Activated CD4-positive, alpha-beta T cell treated with anti-CD3 and anti-CD28 coated beads for 24 hours (primary cell): ENCODE measurements around the gene GOT2.
A peak's percentile ranks its signal among the peaks of the same experiment; 100 is the strongest.
"Not testable (repeated sequence)": the region's sequence is repeated elsewhere in the genome, so short reads cannot be mapped to it uniquely, and the experiment has no call there.

ENCODE experiments used
- DNase-seq, 2 donors: peaks; one replicate each; pipeline ENCODE4 v3.0.0-alpha.2; 2020; ENCODE audit warnings: low read depth in 2 of 2

Gene GOT2

DNA sequence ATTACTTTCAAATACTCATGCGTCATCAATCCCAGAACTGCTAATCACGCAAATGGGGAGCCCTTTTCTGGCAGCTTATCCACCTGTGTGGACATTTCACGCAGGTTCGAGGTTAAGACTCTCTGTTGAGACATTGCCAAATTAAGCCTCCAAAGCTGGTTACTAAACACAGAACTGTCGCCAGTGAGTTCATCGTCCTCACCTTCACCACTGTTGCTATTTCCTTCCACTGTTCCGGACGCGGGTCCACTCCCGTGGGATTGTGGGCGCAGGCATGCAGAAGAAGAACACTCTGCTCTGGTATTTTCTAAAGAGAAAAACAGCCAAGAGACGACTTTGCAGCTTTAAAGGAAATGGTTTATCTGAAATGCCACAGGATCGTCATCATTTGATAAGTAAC, 16.1 kb downstream of the GOT2 start:
- no peak for DNase-seq

DNA sequence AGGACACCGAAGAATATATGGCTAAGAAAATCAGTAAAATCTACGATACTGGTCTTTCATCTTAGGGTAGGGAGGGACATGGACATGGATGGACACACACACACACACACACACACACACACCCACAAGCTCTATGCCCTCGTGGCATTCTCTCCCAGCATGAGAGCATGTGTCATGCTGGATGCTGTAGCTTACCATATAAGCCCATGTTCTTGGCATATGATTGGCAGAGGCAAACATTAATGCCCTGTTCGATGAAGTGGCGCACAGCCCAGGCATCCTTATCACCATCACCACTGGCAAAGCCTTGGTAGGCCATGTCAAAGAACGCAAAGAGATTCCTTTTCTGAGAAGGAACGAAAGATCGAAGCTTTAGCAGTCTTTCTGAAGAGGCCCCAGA, 17.6 kb downstream of the GOT2 start:
- DNase-seq, result no peak

DNA sequence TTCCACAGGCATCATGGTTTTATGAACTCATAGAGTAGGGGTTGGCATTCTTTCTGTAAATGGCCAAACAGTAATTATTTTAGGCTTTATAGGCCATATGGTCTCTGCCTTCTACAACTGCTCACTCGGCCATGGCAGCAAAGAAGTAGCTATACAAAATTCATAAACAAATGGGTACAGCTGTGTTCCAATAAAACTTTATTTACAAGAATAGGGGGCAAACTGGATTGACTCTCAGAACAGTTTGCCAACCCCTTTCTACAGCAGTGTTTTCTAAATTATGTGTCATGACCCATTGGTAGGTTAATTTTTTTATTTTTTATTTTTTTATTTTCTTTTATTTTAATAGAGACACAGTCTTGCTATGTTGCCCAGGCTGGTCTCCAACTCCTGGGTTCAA, 20.4 kb downstream of the GOT2 start:
- DNase-seq, result no peak

DNA sequence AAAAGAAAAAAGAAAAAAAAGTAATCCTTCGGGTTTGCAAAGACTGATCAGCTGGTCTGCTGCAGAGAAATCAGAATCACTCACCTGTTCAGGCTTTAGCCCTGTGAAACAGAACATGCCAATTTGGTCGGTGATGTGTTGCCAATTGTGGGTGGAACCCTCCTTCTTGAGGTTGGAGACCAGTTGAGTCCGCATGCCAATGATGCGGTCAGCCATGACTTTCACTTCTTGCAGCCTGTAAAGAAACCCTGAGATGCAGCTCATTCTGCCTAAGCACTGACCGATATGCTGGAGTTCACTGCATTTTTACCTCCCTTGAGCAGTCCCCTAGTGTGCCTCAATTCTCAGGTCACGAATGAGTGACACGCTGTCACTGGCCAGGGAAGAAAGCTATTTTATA, 24.8 kb downstream of the GOT2 start:
- no peak for DNase-seq

DNA sequence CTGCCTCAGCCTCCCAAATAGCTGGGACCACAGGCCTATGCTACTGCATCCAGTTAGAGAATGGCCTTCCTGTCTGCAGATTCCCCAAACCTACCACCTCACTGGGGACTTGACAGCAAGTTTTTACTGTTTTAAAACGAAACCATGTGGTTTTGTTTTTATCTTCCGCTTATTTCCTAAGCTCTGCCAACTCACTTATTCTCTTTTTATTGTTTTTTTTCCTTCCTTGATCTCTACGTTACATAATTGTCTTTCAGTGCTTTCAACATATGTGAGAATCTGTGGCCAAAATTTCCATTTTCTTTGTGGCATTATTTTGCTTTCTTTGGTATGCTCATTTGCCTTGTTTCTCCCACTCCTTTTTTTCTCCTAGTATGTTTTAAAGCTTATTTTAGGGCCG, 35.0 kb downstream of the GOT2 start:
- no peak for DNase-seq

DNA sequence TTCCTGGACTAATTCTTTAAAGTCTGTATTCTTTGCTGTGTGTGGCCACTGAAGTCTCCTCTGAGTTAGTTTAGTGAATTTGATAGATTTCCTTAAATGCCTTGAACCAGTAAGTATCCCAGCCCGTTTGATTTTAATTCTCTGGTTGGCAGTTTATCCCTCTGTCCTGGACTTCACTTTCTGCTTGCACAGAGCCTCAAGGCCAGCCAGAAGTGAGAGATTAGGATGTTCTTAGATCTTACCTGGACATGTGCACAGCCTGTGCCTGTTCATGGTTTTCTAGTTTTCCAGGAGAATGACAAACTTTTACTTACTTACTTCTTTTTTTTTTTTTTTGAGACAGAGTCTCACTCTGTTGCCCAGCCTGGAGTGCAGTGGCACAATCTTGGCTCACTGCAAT, 38.7 kb downstream of the GOT2 start:
- no peak for DNase-seq

DNA sequence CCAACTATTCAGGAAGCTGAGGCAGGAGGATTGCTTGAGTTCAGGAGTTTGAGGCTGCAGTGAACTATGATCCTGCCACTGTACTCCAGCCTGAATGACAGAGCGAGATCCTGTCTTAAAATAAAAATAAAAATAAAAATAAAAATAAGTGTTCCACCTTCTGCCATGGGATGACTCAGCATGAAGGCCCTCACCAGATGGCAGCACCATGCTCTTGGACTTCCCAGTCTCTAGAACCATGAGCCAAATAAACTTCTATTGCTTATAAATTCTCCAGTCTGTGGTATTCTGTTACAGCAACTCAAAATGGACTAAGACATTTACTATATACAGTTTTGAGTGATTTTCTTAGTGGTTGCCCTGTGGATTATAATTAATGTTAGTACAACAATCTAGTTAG, 41.7 kb downstream of the GOT2 start:
- DNase-seq, result no peak

DNA sequence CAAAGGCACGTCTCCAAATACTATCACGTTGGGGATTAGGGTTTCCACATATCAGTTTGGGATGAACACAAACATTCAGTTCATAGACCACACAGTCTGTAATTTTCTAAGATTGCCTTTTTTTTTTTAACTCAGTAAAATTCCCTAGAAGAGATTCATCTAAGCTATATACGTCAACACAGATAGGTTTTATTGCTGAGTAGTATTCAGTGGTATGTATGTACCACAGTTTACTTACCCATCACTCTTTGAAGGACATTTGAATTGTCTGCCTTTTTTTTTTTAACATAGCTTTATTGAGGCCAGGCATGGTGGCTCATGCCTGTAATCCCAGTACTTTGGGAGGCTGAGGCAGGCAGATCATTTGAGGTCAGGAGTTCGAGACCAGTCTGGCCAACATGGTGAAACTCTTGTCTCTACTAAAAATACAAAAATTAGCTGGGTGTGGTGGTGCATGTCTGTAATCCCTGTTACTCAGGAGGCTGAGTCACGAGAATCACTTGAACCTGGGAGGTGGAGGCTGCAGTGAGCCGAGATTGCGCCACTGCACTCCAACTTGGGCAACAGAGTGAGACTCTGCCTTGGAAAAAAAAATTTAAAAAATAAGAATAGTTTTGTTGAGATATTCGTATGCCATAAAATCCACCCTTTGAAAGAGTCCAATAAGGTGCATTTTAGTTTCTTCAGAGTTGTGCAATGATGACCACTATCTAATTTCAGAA, 47.0 kb downstream of the GOT2 start:
- not testable (repeated sequence) for DNase-seq

DNA sequence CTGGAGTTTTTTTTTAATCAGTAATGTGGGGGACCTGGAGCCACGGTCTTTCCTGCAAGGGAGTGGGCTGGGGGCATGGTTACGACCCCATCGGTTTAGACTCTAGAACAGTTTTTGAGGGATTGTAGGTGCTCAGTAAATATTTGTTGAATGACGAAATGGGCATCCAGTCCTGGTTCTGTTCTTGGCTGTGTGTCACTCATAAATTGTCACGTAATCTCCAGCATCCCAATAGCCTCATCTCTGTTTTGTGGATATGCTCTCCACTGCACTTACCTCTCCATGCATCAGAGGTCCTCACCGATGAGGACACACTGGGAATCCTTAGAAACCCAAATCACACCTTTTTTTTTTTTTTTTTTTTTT, 49.0 kb downstream of the GOT2 start:
- DNase-seq, result no peak

DNA sequence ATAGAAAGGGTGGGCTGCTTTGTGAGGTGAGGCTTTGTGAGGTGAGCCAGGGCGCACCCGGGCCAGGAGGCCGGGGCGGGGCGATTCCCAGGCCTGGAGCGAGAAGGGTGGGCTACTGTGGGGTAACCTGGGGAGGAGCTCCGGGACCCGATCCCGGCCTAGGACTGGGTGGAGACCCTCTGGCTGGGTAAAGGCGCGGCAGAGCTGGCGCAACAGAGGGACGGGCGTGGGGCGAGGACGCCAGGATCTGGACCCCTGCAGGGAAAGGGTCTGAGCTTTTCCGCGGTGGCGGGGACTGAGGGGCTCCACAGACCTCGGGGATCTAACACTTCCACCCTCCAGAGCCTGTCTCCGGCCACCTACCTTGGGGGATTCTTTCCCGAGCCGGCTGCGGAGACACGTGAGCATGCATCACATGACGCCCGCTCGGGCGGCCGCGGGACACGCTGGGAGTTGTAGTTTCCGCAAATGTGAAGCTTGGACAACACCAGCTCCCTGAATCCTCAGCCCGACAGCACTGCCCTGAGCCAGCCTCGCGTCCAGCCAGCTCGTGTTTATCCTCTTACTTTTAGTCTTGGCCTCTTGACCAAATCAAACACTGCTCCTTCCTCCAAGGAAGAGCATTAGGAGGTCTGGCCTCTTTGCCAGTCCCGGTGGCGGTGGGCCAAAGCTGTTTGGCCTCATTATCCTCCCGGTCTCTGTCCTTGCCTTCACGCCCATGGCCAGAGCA, 49.6 kb downstream of the GOT2 start, which contains the start of gene SLC38A7:
Gene SLC38A7 (minus strand): TSS at position 417 of the 730 bp plus-strand sequence. CDS start 4,644 bp downstream, outside the sequence.
- peak; percentile 56 to 67 for DNase-seq

DNA sequence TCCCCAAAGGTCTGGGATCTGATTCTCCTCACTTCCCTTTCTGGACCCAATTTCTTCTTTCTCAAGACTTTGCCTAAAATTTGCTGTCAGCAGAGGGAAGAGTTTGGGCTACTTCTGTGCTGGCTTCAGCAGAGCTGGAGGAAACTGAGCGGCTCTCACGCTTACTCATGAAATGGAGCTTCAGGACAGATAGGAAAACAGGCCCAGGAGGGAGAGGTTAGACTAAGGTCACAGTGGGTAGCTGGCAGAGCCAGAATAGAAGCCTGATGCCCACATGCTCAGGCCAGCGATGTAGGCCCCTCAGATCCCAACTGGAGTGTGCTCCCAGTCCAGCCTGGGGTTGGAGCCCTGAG, 50.1 kb downstream of the GOT2 start:
- no peak for DNase-seq

DNA sequence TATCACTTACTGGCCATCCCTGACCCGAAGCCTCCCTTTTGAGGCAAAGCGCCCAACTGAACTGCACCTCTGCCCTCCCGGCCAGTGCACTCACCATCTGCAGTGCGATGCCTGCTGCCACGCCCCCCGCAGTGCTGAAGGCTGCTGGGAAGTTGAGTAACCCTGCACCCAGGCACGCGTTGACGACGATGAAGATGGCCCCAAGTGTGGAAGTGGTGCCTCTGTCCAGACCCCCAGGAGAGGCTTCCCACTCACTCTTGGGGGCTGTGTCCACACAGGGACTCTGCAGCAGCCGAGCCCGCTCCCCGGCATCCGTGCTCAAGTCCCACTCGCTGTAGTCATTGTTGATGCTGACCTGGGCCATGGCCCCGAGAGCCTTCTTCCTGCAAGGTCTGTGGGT, 54.4 kb downstream of the GOT2 start:
- no peak for DNase-seq

DNA sequence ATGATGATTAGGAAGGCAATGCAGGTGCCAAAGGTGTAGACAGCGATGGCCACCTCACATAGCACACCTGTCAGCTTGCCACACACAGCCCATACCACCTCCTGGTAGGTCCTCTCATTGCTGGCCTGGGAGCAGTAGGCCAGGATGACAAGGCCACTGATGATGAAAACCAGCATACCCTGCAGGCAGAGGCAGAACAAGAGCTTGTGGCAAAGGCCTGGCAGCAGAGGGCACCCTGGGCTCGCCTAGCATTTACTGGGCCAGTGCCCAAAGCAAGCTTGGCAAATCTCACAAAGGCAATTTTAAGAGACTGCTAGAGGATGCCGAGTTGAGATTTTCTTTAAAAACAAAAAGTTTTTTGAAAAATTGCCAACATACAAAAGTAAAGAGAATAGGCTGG, 55.4 kb downstream of the GOT2 start:
- no peak for DNase-seq

DNA sequence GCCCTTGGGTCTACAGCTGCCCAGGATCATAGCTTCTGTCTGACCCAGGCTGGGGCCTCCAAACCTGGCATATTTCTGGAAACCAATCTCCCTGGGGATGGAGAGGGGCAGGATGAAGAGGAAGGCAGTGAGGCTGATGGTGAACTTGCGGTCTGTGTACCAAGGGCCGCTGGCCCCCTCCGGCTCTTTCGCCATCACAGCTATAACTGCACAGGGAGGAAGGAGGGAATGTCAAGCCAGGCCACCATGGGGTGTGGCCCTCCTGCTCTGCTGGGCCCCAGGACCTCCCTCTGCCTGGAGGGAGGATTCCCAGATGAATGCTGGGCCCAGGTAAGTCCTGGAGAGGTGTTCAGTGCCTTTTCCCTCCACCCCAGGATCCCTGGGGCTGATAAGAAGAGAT, 55.8 kb downstream of the GOT2 start:
- no peak for DNase-seq

DNA sequence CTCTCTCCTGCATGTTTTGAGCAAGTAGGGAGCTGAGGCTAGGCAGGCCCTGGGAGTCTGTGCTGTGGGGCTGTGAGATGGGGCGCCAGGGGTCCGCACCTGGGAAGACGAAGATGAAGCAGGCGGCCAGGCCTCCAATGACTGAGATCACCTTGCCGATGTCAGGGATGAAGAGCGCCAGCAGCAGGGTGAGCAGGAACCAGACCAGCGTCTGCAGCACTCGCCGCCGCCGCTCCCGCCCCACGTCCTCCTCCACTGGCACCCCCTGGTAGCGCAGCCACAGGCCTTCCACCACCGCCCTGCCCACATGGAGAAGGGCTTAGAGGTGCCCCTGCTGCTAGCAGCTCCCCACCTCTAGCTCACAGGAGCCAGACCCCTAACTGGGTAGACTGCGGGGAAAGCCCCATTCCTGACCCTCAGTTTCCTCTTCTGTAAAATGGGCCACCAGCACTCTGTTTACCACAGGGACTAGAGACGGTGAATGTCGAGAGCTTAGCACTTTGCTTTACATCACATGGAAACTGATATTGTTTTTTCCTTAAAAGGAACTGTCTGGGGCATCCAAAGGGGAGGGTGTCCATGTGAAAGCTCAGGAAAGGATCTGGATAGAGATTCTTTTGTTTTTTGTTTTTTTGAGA, 63.1 kb downstream of the GOT2 start:
- no peak for DNase-seq

DNA sequence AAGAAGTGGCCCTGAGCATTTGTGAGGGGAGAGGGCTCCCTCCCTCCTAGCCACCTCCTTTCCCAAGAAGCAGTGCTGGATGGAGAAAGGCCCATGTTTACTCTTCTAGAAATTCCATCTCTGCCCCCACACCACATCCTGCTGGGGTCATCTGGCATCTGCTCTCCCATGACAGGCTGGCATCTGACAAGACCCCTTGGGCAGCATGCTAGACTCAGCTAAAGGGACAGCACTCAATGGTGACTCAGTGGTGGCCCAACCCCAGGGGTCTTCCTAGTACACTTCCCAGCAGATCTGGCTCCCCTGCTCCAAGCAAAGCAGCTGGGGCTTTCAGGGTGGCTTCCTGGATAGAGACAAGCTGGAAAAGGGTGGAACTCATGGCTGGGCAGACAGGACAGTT, 63.9 kb downstream of the GOT2 start:
- no peak for DNase-seq

DNA sequence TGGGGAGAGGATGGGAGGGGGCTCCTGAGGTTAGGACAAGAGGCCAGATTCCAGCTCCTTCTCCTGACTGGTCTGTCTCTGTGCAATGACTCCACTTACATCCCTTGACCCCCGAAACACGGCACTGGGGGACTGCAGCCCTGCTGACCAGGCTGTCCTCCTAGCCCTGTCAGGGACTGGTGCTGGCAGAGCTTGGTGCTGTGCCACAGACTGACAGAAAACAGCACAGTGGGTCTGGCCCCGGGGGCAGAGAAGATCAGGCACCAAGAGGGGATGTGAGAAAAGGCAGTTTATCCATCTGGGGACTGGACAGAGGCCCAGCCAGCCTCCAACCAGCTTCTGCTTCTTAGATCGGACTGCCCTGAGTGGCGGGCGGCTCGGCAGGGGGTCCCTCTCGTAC, 68.9 kb downstream of the GOT2 start:
- no peak for DNase-seq

DNA sequence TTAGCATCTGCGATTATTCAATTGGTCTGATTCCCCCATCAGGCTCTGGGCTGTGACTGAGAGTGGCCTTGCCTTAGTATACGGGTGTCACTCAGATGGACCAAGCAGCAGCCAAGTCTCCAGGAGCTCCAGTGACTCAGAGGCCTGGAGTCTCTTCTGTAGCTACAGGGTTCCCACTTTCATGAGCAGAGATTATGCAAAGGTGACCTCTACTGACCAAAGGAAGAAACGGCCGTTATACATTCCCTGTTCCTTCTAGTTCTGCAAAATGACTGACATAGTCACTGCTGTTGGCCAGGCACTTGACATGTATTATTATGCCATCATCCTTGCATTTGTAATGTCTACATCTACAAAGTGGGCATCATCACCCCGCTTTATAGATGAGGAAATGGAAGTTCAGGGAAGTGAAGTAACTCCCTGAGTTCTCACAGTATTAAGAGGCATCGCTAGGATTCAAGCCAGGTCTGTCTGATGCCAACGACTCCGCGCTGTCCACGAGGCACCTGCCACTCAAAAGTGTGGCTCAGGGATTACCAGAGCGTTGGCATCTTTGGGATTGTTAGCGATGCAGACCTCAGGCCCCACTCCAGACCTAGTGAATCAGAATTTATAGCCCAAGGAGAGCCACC, 72.8 kb downstream of the GOT2 start:
- no peak for DNase-seq

DNA sequence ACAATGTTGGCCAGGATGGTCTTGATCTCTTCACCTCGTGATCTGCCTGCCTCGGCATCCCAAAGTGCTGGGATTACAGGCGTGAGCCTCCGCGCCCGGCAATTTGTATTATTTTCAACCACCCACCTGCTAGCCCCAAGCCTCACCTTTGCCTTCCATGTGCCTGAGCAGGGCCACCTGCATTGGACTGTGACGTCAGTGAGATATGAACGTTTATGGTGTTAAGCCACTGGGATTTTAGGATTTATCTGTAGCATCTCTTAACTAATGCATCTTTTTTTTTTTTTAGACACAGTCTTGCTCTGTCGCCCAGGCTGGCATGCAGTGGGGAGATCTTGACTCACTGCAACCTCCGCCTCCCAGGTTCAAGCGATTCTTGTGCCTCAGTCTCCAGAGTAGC, 74.2 kb downstream of the GOT2 start:
- not testable (repeated sequence) for DNase-seq

DNA sequence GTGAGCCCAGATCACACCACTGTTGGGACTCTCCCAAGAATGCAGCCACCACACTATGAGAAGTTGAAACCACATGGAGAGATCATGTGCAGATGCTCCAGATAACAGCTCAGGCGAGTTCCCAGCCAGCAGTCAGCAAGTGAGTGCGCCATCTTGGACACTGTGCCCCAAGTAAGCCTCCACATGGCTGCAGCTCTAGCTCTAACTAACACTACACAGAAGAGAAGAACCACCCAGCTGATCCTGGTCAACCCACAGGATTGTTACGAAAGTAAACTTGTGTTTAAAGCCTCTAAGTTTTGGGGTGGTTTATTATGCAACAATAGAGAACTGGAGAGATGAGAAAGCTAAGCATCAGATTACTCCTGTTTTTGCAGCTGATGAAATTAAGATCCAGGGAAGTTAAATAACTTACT, 75.3 kb downstream of the GOT2 start:
- DNase-seq, result no peak
